Measurements from ENCODE around the gene MYH10.

The MYH10 gene

GRCh38 chr17:8599351-8600011, 31.0 kb downstream of the MYH10 start:
- Histone ChIP-seq H3K27ac (peak overlapping the region in 1 of 2 donors; percentile 30), H3K4me3 (no peak overlapping the region)
- no peak for TF ChIP-seq CTCF (IDR thresholded peaks at IDR 0.05)

GRCh38 chr17:8598913-8599312, 31.6 kb downstream of the MYH10 start:
- Histone ChIP-seq H3K4me3 (no peak overlapping the region), H3K27ac (peak overlapping the region in 1 of 2 donors; percentile 14)
- TF ChIP-seq CTCF (IDR thresholded peaks at IDR 0.05) = no peak
- no peak for DNase-seq (ENCODE audit: low spot score)

More at GRCh38 chr17:8599351-8600011, 31.0 kb downstream of the MYH10 start:
- DNase-seq (ENCODE audit: low spot score) = no peak

- DNase-seq (ENCODE audit: low spot score) = no peak
- no peak for TF ChIP-seq CTCF (IDR thresholded peaks at IDR 0.05)
- no peak overlapping the region for H3K27ac ChIP-seq
- no peak overlapping the region for H3K4me3 ChIP-seq
Observed at GRCh38 chr17:8593830-8594229, 36.7 kb downstream of the MYH10 start.

GRCh38 chr17:8593276-8593675, 37.2 kb downstream of the MYH10 start:
- no peak for DNase-seq (ENCODE audit: low spot score)
- no peak for TF ChIP-seq CTCF (IDR thresholded peaks at IDR 0.05)
- H3K27ac ChIP-seq = no peak overlapping the region
- H3K4me3 ChIP-seq = no peak overlapping the region

- peak overlapping the region; percentile 77 to 79 for H3K27ac ChIP-seq
- no peak for TF ChIP-seq CTCF (IDR thresholded peaks at IDR 0.05)
Observed at GRCh38 chr17:8588877-8589554, 41.5 kb downstream of the MYH10 start.

GRCh38 chr17:8586766-8587165, 43.8 kb downstream of the MYH10 start:
- TF ChIP-seq CTCF (IDR thresholded peaks at IDR 0.05) = no peak
- Histone ChIP-seq H3K27ac (peak overlapping the region; percentile 5 to 61), H3K4me3 (no peak overlapping the region)
- DNase-seq (ENCODE audit: low spot score) = no peak

More at GRCh38 chr17:8588877-8589554, 41.5 kb downstream of the MYH10 start:
- peak overlapping the region; percentile 25 for H3K4me3 ChIP-seq
- no peak for DNase-seq (ENCODE audit: low spot score)

- Histone ChIP-seq H3K4me3 (no peak overlapping the region), H3K27ac (no peak overlapping the region)
- no peak for DNase-seq (ENCODE audit: low spot score)
- TF ChIP-seq CTCF (IDR thresholded peaks at IDR 0.05) = no peak
Observed at GRCh38 chr17:8585911-8586310, 44.6 kb downstream of the MYH10 start.
